Large intestine (tissue), 12 donors: ENCODE measurements around the gene SLC38A9. TPM values are rescaled to one million over a fixed set of nuclear protein-coding genes. Genes with fewer than 3 reads are reported as not detected.
"Not testable (repeated sequence)": the region's sequence is repeated elsewhere in the genome, so short reads cannot be mapped to it uniquely, and the experiment has no call there.

Experiments used
- DNase-seq, 2 donors: peaks; one replicate each; pipeline versions ENCODE4 v3.0.0 to v3.0.0-alpha.2; 2013
- H3K27ac ChIP-seq: one replicate; pipeline ENCODE4 v1.5.1; 2013; ENCODE audit warnings: low read length
- H3K27me3 ChIP-seq: 2 replicates; pipeline ENCODE4 v1.6.1; 2013; ENCODE audit warnings: low read length; ENCODE audit not compliant: control insufficient read depth, insufficient read depth
- H3K36me3 ChIP-seq: 2 replicates; pipeline ENCODE4 v1.6.1; 2013; ENCODE audit warnings: low read length; ENCODE audit not compliant: control insufficient read depth, insufficient read depth
- H3K4me1 ChIP-seq: one replicate; pipeline ENCODE4 v1.6.1; 2013; ENCODE audit warnings: low read length; ENCODE audit not compliant: control insufficient read depth, insufficient read depth
- H3K4me3 ChIP-seq: one replicate; pipeline ENCODE4 v1.5.1; 2013; ENCODE audit warnings: low read length
- H3K9me3 ChIP-seq: one replicate; pipeline ENCODE4 v1.6.1; 2013; ENCODE audit warnings: mild to moderate bottlenecking, low read depth, low read length, moderate library complexity; ENCODE audit not compliant: control insufficient read depth
- WGBS: methylation state at CpG from one replicate; pipeline ENCODE4 v1.1.5; 2013; ENCODE audit warnings: low lambda C conversion rate; ENCODE audit not compliant: insufficient coverage; 5-methylcytosine and 5-hydroxymethylcytosine counted together
- long read RNA-seq, 11 donors: transcript quantifications; one replicate each; lab custom pipeline, GENCODE V29; 2026
- polyA plus RNA-seq: library from polyadenylated mRNA; unstranded; fragments of 120-200 nt; gene quantifications from one replicate; pipeline ENCODE4 v1.2.1, GENCODE V29; 2013

SLC38A9 gene
- polyA plus RNA-seq = 25.9 TPM
- long read RNA-seq, donor 1, partial matches to known transcripts = 0 of 1 reads
- long read RNA-seq, donor 1, other reads (novel, unspliced or antisense) = 0 of 1 reads
- long read RNA-seq, donor 2 = 0 reads
- long read RNA-seq, donor 3, partial matches to known transcripts = 0 of 1 reads
- long read RNA-seq, donor 3, other reads (novel, unspliced or antisense) = 0 of 1 reads
- long read RNA-seq, donor 4 = 0 reads
- long read RNA-seq, donor 5, partial matches to known transcripts = 0 of 1 reads
- long read RNA-seq, donor 5, other reads (novel, unspliced or antisense) = 0 of 1 reads
- long read RNA-seq, donor 6, partial matches to known transcripts = 0 of 1 reads
- long read RNA-seq, donor 6, other reads (novel, unspliced or antisense) = 0 of 1 reads
- long read RNA-seq, donor 7 = 0 reads
- long read RNA-seq, donor 8, partial matches to known transcripts = 0 of 1 reads
- long read RNA-seq, donor 8, other reads (novel, unspliced or antisense) = 0 of 1 reads
- long read RNA-seq, donor 9, partial matches to known transcripts = 0 of 1 reads
- long read RNA-seq, donor 9, other reads (novel, unspliced or antisense) = 0 of 1 reads
- long read RNA-seq, donor 10 = 0 reads
- long read RNA-seq, donor 11, partial matches to known transcripts = 0 of 1 reads
- long read RNA-seq, donor 11, other reads (novel, unspliced or antisense) = 0 of 1 reads

GRCh38 chr5:55712023-55712859, at the start of gene SLC38A9:
SLC38A9 (minus strand) TSS chr5:55712324; CDS start chr5:55697958, 14,366 bp downstream.
- Histone ChIP-seq H3K9me3 (no peaks in the 10 kb centered on the region), H3K4me1 (peaks cover 10% of the 10 kb centered on the region), H3K27ac (peak within 1 kb of the TSS; percentile 63), H3K36me3 (peaks cover 6% of the 10 kb centered on the region), H3K4me3 (peak within 1 kb of the TSS; percentile 99), H3K27me3 (no peaks in the 10 kb centered on the region)
- no CpG with 5 or more reads among the region's 55 CpGs for WGBS
- DNase-seq = peak; percentile 94 to 97

GRCh38 chr5:55761721-55762120, 49.6 kb upstream of the SLC38A9 start:
- H3K36me3 ChIP-seq, H3K9me3 ChIP-seq, H3K4me1 ChIP-seq, H3K27ac ChIP-seq, H3K27me3 ChIP-seq, H3K4me3 ChIP-seq, DNase-seq: not testable (repeated sequence)
- no CpG with 5 or more reads among the region's 7 CpGs for WGBS

- WGBS = 75% methylated on average over 2 of the region's 2 CpGs
- no peaks in the 10 kb centered on the region for H3K36me3 ChIP-seq
- DNase-seq = no peak
- H3K27me3 ChIP-seq = no peaks in the 10 kb centered on the region
- no peaks in the 10 kb centered on the region for H3K9me3 ChIP-seq
- no peak overlapping the region for H3K27ac ChIP-seq
- H3K4me3 ChIP-seq = no peak overlapping the region
- H3K4me1 ChIP-seq = no peaks in the 10 kb centered on the region
These were observed 46.6 kb upstream of the SLC38A9 start for GRCh38 chr5:55758714-55759113.

- no peaks in the 10 kb centered on the region for H3K27me3 ChIP-seq
- H3K36me3 ChIP-seq = no peaks in the 10 kb centered on the region
- H3K4me1 ChIP-seq = no peaks in the 10 kb centered on the region
- no peak for DNase-seq
- no peak overlapping the region for H3K27ac ChIP-seq
- no CpG with 5 or more reads among the region's 1 CpG for WGBS
- no peaks in the 10 kb centered on the region for H3K9me3 ChIP-seq
- no peak overlapping the region for H3K4me3 ChIP-seq
These were observed 46.1 kb upstream of the SLC38A9 start for GRCh38 chr5:55758231-55758630.

GRCh38 chr5:55750499-55750898, 38.4 kb upstream of the SLC38A9 start:
- H3K4me3 ChIP-seq = no peak overlapping the region
- no peak for DNase-seq
- WGBS = 60% methylated on average over 1 of the region's 3 CpGs
- H3K27me3 ChIP-seq = no peaks in the 10 kb centered on the region
- no peaks in the 10 kb centered on the region for H3K9me3 ChIP-seq
- H3K27ac ChIP-seq = no peak overlapping the region
- no peaks in the 10 kb centered on the region for H3K4me1 ChIP-seq
- H3K36me3 ChIP-seq = no peaks in the 10 kb centered on the region

GRCh38 chr5:55750063-55750462, 37.9 kb upstream of the SLC38A9 start:
- 90% methylated on average over 2 of the region's 3 CpGs for WGBS
- no peaks in the 10 kb centered on the region for H3K9me3 ChIP-seq
- no peak overlapping the region for H3K4me3 ChIP-seq
- no peak overlapping the region for H3K27ac ChIP-seq
- H3K27me3 ChIP-seq = no peaks in the 10 kb centered on the region
- H3K36me3 ChIP-seq = no peaks in the 10 kb centered on the region
- no peaks in the 10 kb centered on the region for H3K4me1 ChIP-seq
- no peak for DNase-seq

- H3K27me3 ChIP-seq = no peaks in the 10 kb centered on the region
- H3K36me3 ChIP-seq = no peaks in the 10 kb centered on the region
- WGBS = no CpG with 5 or more reads among the region's 2 CpGs
- H3K9me3 ChIP-seq = no peaks in the 10 kb centered on the region
- H3K4me1 ChIP-seq = no peaks in the 10 kb centered on the region
- no peak overlapping the region for H3K4me3 ChIP-seq
- H3K27ac ChIP-seq = no peak overlapping the region
- DNase-seq = no peak
These were observed 37.3 kb upstream of the SLC38A9 start for GRCh38 chr5:55749387-55749786.

- Histone ChIP-seq H3K4me1 (no peaks in the 10 kb centered on the region), H3K4me3 (no peak overlapping the region), H3K27me3 (no peaks in the 10 kb centered on the region), H3K9me3 (no peaks in the 10 kb centered on the region), H3K36me3 (no peaks in the 10 kb centered on the region), H3K27ac (no peak overlapping the region)
- WGBS = 90% methylated on average over 2 of the region's 2 CpGs
- DNase-seq = no peak
These were observed 35.7 kb upstream of the SLC38A9 start for GRCh38 chr5:55747778-55748318.

GRCh38 chr5:55742778-55743177, 30.7 kb upstream of the SLC38A9 start:
- no peak for DNase-seq
- WGBS = 92% methylated on average over 2 of the region's 3 CpGs
- Histone ChIP-seq H3K27me3 (no peaks in the 10 kb centered on the region), H3K36me3 (no peaks in the 10 kb centered on the region), H3K27ac (no peak overlapping the region), H3K9me3 (peaks cover 4% of the 10 kb centered on the region), H3K4me1 (no peaks in the 10 kb centered on the region), H3K4me3 (no peak overlapping the region)

GRCh38 chr5:55737793-55738192, 25.7 kb upstream of the SLC38A9 start, which contains the start of gene DDX4:
DDX4 (plus strand) TSS chr5:55738061; CDS start chr5:55738964, 903 bp downstream.
- no peak for DNase-seq
- WGBS = no CpG with 5 or more reads among the region's 31 CpGs
- H3K27me3 ChIP-seq = no peaks in the 10 kb centered on the region
- H3K4me1 ChIP-seq = no peaks in the 10 kb centered on the region
- no peak within 1 kb of the TSS for H3K4me3 ChIP-seq
- H3K27ac ChIP-seq = no peak within 1 kb of the TSS
- H3K9me3 ChIP-seq = peaks cover 6% of the 10 kb centered on the region
- no peaks in the 10 kb centered on the region for H3K36me3 ChIP-seq
